NCI-H774 (cell line): ENCODE measurements around the gene HGD.
"Not testable (repeated sequence)": the region's sequence is repeated elsewhere in the genome, so short reads cannot be mapped to it uniquely, and the experiment has no call there.

ENCODE experiments used
- DNase-seq: peaks from one replicate; lab custom pipeline; 2025; lab: John Stamatoyannopoulos, UW

HGD gene, protein sequence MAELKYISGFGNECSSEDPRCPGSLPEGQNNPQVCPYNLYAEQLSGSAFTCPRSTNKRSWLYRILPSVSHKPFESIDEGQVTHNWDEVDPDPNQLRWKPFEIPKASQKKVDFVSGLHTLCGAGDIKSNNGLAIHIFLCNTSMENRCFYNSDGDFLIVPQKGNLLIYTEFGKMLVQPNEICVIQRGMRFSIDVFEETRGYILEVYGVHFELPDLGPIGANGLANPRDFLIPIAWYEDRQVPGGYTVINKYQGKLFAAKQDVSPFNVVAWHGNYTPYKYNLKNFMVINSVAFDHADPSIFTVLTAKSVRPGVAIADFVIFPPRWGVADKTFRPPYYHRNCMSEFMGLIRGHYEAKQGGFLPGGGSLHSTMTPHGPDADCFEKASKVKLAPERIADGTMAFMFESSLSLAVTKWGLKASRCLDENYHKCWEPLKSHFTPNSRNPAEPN

DNA sequence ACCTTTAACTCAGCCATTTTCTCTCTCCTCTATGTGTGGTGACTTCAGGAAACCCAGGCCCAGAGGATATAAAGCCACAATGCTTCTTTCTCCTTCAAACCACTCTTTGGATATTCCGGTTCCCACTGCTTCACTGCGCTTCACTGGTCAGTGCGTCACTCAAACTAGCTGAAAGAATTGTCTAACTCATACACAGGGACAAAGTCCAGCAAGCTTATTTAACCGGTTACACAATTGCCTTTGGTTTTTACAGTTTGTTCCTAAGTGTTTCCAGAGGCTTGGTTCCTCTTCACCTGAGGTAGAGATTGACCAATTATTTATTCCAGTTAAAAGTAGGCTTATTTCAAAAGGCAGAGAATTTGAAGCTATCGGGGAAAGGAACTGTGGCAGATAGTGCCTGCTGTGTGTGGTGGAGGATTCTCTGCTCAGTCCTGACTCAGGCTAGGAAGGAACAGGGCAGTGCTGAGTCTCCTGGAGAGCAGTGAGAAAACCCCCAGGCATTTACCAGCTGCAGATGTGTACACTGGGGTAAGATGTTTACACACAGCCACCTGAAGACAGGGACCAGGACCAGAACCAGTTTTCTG lies at the start of gene HGD:
Gene HGD, minus strand, starts transcription at position 145 of the 587 bp plus-strand sequence. Its CDS starts 128 bp downstream, at position 17.
- no peak for DNase-seq

- DNase-seq: no peak
Observed at GRCh38 chr3:120730576-120731542, 48.8 kb upstream of the HGD start.

- no peak for DNase-seq
Observed at GRCh38 chr3:120726791-120727190, 44.8 kb upstream of the HGD start.

GRCh38 chr3:120719167-120719834 lies 37.3 kb upstream of the HGD start:
- not testable (repeated sequence) for DNase-seq

GRCh38 chr3:120713262-120713661 lies 31.2 kb upstream of the HGD start:
- DNase-seq: no peak

DNA sequence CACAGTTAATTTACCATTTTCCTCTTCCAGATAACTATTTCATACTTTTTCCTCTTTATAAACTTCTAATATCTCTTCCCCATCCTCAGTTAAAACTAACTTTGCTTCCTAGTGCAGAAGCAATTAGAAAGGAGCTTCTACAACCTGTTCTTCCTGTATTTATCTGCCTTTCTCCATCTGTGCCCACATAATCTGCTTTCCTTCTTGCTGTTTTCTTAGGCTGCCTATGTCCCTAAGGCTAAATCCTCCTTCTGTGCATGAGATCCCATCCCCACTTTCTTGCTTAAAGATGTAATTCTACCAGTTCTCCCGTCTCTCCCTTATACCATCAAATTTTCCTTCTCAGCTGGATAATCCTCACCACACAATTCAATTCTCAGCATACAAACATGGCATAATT lies 28.3 kb upstream of the HGD start:
- DNase-seq: no peak

DNA sequence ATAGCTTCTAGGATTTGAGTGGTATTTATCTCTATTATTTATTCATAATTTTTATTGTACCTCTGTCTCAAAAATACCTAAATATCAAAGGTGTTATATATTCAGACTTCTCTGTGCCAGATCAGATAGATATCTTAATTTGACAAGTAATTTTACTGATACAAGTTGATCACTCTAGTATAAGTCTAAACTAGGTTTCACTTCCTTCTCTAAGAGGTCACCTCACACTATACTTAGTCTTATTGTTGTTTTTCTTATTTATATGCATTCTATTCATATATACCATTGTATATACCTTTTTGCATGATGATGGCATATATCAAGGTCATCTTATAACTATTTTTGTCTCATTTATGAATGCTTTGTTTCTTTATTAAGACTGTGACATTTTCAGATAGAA lies 26.4 kb upstream of the HGD start:
- no peak for DNase-seq

DNA sequence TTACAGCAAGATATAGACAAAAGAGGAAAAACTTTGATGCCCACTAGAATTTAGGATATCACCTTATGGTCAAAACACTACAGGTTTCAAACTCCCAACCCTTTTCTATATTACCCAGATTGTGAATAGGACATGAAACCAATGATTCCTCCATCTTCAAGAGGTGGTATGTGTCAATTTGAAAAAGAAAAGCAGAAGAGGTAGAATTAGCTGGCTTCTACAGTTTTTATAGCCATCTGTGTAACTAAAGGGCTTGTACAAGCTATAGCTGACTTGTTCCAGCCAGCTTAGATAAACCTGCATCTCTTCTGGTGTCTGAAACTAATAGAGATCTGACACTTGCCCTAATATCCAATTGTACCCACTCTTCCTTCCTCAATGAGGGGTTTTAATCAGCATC lies 24.9 kb upstream of the HGD start:
- no peak for DNase-seq

- no peak for DNase-seq
Observed at GRCh38 chr3:120705884-120706582, 24.0 kb upstream of the HGD start.

GRCh38 chr3:120699333-120699732 lies 17.3 kb upstream of the HGD start:
- no peak for DNase-seq

GRCh38 chr3:120693439-120694171 lies 11.6 kb upstream of the HGD start:
- peak; percentile 56 for DNase-seq

GRCh38 chr3:120689395-120689794 lies 7.4 kb upstream of the HGD start:
- DNase-seq: no peak

GRCh38 chr3:120688121-120688520 lies 6.1 kb upstream of the HGD start:
- DNase-seq: no peak

DNA sequence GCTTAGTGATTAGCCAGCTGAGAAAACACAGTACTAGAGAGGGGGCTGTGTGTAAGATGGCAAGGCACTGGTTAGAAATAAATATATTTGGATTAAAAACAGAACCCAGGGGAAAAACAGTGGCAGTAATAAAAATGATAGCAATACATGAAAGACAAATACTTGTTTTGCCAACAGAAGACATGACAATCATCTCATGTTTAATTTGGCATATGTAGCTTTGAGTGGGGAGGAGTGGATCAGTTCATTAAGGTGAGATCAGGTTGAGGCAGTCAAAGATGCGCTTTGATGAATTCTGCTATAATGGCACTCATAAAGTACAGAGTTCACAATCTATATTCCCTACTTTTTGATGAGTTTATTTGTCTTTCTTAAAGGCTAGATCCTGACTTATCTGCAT lies 3.4 kb upstream of the HGD start:
- no peak for DNase-seq

DNA sequence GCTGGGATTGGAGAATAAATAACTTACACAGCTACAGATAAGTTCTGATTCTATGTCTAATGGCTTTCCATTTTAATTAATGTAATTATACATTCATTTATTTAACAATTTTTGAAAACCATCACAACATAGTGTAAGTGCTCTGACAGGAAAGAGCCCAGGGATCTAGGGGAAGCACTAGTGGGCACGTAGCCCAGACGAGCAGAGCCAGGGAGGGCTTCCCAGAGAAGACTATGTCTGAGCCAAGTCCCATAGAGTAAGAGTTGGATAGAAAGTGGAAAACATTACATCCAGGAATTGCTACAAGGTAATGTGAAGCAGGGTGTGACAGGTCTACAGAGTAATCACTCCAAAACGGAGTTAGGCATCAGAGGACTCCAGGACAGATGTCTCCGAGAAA lies 2.9 kb upstream of the HGD start:
- no peak for DNase-seq

- no peak for DNase-seq
Observed at GRCh38 chr3:120683671-120684301, 1.7 kb upstream of the HGD start.

GRCh38 chr3:120683213-120683612 lies 1.2 kb upstream of the HGD start:
- DNase-seq: no peak

GRCh38 chr3:120681506-120682038 lies 467 bp downstream of the HGD start:
- DNase-seq: no peak

- no peak for DNase-seq
Observed at GRCh38 chr3:120681018-120681417, 1.0 kb downstream of the HGD start.
